K562 (cell line): ENCODE results near the gene FXYD3. TPM values are rescaled to one million over a fixed set of nuclear protein-coding genes. Genes with fewer than 3 reads are reported as not detected.

Experiments used
- BRF1 ChIP-seq: IDR thresholded peaks from 3 replicates; pipeline ENCODE4 v1.6.1; 2011; ENCODE audit warnings: borderline replicate concordance, mild to moderate bottlenecking; ENCODE audit not compliant: insufficient read length; ENCODE audit errors: extremely low read depth
- ETV1 ChIP-seq: fragments of 450-650 bp; conservative IDR thresholded peaks from 2 replicates; pipeline ENCODE4 v1.6.1; 2016; ENCODE audit warnings: missing genetic modification characterization, control low read depth, low read depth, missing compliant biosample characterization
- JUNB ChIP-seq: fragments of 450-650 bp; formaldehyde crosslinking; conservative IDR thresholded peaks from 2 replicates; pipeline ENCODE4 v1.4.0; 2020; ENCODE audit warnings: mild to moderate bottlenecking
- KDM2B ChIP-seq: fragments of 250-450 bp; sonication (Bioruptor Pico); IDR thresholded peaks from 2 replicates; pipeline ENCODE4 v1.8.0; 2021; ENCODE audit warnings: mild to moderate bottlenecking, moderate library complexity
- MTA2 ChIP-seq: fragments of 450-650 bp; IDR thresholded peaks from 2 replicates; pipeline ENCODE4 v1.6.1; 2016; ENCODE audit warnings: low read depth
- SLC30A9 ChIP-seq: fragments of 250-450 bp; sonication (Bioruptor Pico); IDR thresholded peaks from 2 replicates; pipeline ENCODE4 v1.8.0; 2022; ENCODE audit warnings: mild to moderate bottlenecking, moderate library complexity
- ZKSCAN1 ChIP-seq: fragments of 150-350 bp; IDR thresholded peaks from 2 replicates; pipeline ENCODE4 v1.6.1; 2016; ENCODE audit warnings: low read depth, low read length
- polyA plus RNA-seq, 8 experiments: library from polyadenylated mRNA; depleted of rRNA in 4 of 8; stranded (reverse) in 5 of 8; unstranded in 3 of 8; fragments of >200 nt; fragmentation: Nextera tagmentation in 2 of 8; fragmentation: Illumina TruSeq in 1 of 8; extraction: Ambion mirVana in 2 of 8; extraction: Trizol in 1 of 8; gene quantifications; 2 replicates each; pipeline versions ENCODE4 v1.2.1 to v1.2.3, GENCODE V29; 2011 to 2014; ENCODE audit warnings: inconsistent platforms in 1 of 8, missing spikeins in 1 of 8
- total RNA-seq, 7 experiments: library from RNA; depleted of rRNA in 6 of 7; stranded (reverse); fragments of >200 nt in 6 of 7; fragmentation: Illumina TruSeq in 2 of 7; extraction: Trizol in 2 of 7; gene quantifications; 2 replicates each; pipeline versions ENCODE4 v1.2.1 to v1.2.3, GENCODE V29; 2011 to 2021; ENCODE audit warnings: low replicate concordance in 1 of 7
- TF ChIP-seq, protein P1 (sequence below), 2 experiments: fragments of 450-650 bp; IDR thresholded peaks; 2 replicates each; pipeline ENCODE4 v1.6.1; 2016
- TF ChIP-seq, protein P2 (sequence below), 3 experiments: fragments of 200-800 bp in 1 of 3; fragments of 250-450 bp in 1 of 3; fragments of 450-650 bp in 1 of 3; sonication (Bioruptor Pico) in 1 of 3; sonication (Bioruptor generic) in 1 of 3; formaldehyde crosslinking in 1 of 3; IDR thresholded peaks; 2 replicates each; pipeline versions ENCODE4 v1.6.1 to v1.8.0; 2016 to 2022; ENCODE audit warnings: mild to moderate bottlenecking in 2 of 3, missing genetic modification characterization in 2 of 3, missing compliant biosample characterization in 1 of 3, moderate library complexity in 1 of 3

Gene FXYD3
- total and polyA plus RNA-seq, 9 of the 15 experiments (the other 6 are each of a cell fraction or from before 2014, with no cell fraction given): 0.24 TPM; not detected in 8

DNA sequence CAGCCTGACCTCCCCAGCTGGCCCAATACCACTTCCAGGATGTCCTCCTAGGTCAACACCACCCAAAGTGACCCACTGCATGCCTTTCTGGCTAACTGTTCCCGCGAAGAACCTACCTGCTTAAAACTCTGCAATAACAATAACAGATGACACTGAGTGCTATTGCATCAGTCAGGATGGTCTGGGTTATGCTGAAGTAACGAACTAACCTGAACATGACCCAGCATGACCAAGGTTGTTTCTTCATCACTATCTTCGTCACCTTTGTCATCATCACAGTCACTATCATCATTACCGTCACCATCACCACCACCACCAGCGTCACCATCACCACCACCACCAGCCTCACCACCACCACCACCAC is 10.6 kb upstream of the FXYD3 start (continued):
- TF ChIP-seq, protein P1, sequence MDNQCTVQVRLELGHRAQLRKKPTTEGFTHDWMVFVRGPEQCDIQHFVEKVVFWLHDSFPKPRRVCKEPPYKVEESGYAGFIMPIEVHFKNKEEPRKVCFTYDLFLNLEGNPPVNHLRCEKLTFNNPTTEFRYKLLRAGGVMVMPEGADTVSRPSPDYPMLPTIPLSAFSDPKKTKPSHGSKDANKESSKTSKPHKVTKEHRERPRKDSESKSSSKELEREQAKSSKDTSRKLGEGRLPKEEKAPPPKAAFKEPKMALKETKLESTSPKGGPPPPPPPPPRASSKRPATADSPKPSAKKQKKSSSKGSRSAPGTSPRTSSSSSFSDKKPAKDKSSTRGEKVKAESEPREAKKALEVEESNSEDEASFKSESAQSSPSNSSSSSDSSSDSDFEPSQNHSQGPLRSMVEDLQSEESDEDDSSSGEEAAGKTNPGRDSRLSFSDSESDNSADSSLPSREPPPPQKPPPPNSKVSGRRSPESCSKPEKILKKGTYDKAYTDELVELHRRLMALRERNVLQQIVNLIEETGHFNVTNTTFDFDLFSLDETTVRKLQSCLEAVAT (IDR thresholded peaks at IDR 0.05): no peak
- TF ChIP-seq ETV1 (tag) (no peak), SLC30A9 (CRISPR knock-in tag) (no peak), JUNB (CRISPR knock-in tag) (no peak), BRF1 (no peak), ZKSCAN1 (peak; percentile 30; the same call in 1 of the 2 replicates), MTA2 (no peak), KDM2B (CRISPR knock-in tag) (no peak)
- TF ChIP-seq, protein P2, sequence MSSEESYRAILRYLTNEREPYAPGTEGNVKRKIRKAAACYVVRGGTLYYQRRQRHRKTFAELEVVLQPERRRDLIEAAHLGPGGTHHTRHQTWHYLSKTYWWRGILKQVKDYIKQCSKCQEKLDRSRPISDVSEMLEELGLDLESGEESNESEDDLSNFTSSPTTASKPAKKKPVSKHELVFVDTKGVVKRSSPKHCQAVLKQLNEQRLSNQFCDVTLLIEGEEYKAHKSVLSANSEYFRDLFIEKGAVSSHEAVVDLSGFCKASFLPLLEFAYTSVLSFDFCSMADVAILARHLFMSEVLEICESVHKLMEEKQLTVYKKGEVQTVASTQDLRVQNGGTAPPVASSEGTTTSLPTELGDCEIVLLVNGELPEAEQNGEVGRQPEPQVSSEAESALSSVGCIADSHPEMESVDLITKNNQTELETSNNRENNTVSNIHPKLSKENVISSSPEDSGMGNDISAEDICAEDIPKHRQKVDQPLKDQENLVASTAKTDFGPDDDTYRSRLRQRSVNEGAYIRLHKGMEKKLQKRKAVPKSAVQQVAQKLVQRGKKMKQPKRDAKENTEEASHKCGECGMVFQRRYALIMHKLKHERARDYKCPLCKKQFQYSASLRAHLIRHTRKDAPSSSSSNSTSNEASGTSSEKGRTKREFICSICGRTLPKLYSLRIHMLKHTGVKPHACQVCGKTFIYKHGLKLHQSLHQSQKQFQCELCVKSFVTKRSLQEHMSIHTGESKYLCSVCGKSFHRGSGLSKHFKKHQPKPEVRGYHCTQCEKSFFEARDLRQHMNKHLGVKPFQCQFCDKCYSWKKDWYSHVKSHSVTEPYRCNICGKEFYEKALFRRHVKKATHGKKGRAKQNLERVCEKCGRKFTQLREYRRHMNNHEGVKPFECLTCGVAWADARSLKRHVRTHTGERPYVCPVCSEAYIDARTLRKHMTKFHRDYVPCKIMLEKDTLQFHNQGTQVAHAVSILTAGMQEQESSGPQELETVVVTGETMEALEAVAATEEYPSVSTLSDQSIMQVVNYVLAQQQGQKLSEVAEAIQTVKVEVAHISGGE (CRISPR knock-in tag; IDR thresholded peaks at IDR 0.05): no peak
